ENCODE measurements around the gene EIF2D. TPM values are rescaled to one million over a fixed set of nuclear protein-coding genes. Genes with fewer than 3 reads are reported as not detected.

EIF2D gene
- total and polyA plus RNA-seq, 9 of the 15 experiments (the other 6 are each of a cell fraction or from before 2014, with no cell fraction given) = 81.1 to 138 (median 93.9) TPM

DNA sequence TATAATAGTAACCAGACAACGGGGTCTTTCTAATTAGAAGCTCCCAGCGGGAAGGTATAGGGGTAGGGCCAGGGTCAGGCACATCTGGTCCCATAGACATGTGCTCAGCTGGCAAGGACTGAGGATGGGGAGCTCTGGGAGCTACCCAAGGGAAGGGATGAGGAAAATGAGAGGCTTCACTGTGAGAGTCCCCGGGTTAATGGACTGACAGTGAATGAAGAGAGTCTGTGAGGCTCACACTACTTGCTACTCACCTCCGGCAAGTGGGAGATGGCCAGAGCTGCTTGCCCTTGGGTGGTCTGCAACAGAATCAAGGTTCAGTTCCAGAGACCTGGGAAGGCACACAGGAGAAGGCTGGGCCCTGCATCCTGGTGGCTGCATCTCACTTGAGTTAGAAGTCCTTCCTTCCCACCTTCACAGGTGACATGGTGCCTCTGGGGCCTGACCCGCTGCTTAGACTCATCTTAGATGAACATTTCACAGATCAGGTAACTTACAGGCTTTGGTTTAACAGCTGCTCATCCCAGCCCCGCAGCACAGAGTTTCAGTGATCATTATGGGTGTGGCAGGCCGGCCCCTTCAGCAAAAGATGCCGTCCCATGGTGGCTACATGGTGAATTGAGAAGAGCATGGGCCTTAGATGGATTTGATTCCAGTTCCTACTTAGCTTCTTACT lies 31.7 kb downstream of the EIF2D start:
- intact Hi-C loops (cut with micrococcal nuclease) (no loop called here), in situ Hi-C loops (cut with MboI) (loop anchor here (5.0 to 25.0 kb wide), 3 partner anchors 33 to 418 kb away; no protein-coding TSS in a partner anchor)
- H3K9me1 ChIP-seq (ENCODE audit: control insufficient read depth, insufficient read depth, low read length) = no peaks in the 10 kb centered on the region
- no peak overlapping the region for H3K4me2 ChIP-seq (ENCODE audit: insufficient read depth, low read length)
- H3K4me1 ChIP-seq (replicated peaks in 1 of 2; ENCODE audit: control insufficient read depth in 2 of 2, insufficient read depth in 2 of 2, low read length in 2 of 2) = peaks cover 16 to 42% of the 10 kb centered on the region in 2 experiments
- no peaks in the 10 kb centered on the region for H3K9me3 ChIP-seq (replicated peaks; ENCODE audit: control insufficient read depth, insufficient read depth, low read depth, low read length)
- 80% methylated on average over 8 of the region's 8 CpGs for whole genome bisulfite sequencing (ENCODE audit: insufficient coverage, low coverage, missing lambda C conversion rate)
- FAIRE-seq (no peak), ATAC-seq (no peak), DNase-seq (ENCODE audit: extremely low read depth in 1 of 4, low spot score in 3 of 4) (no peak)
- H3K9ac ChIP-seq (ENCODE audit: insufficient read depth in 1 of 2, low read depth in 2 of 2, low read length in 2 of 2) = peak overlapping the region in 1 of 2 experiments; percentile 5; a peak in 1 of 4 replicates
- CTCF ChIA-PET (ENCODE audit: low intra/inter-chr PET ratio) = interaction anchor here (0.8 kb wide), 1 partner anchor 330 kb away, joined by 3 read pairs; no protein-coding TSS in a partner anchor
- H3K79me2 ChIP-seq (ENCODE audit: control insufficient read depth, insufficient read depth, low read length) = peaks cover 34% of the 10 kb centered on the region
- no TSS peak for BruUV-seq (replicated peaks)
- no peak overlapping the region for H3K4me3 ChIP-seq
- no peaks in the 10 kb centered on the region; the same call in 1 of the 2 replicates for H4K20me1 ChIP-seq (replicated peaks; ENCODE audit: control insufficient read depth, insufficient read depth, low read length)
- H3K36me3 ChIP-seq (ENCODE audit: control insufficient read depth, insufficient read depth, low read length) = peaks cover 45% of the 10 kb centered on the region
- POLR2A ChIA-PET = interaction anchor here (0.8 to 1.3 kb wide), 6 partner anchors 12 to 116 kb away, joined by 3 to 6 read pairs (median 4); no protein-coding TSS in a partner anchor
- peak overlapping the region; percentile 5; the same call in 1 of the 3 replicates for H3K27ac ChIP-seq (ENCODE audit: extremely low read depth, low read depth, low read length)
- H2AFZ ChIP-seq (ENCODE audit: low read depth, low read length) = no peak overlapping the region
- H3K27me3 ChIP-seq (ENCODE audit: control insufficient read depth in 2 of 2, insufficient read depth in 2 of 2, low read length in 2 of 2) = no peaks in the 10 kb centered on the region
- TF ChIP-seq PCBP2 (IDR thresholded peaks at IDR 0.05; ENCODE audit: low read depth, low read length, poor library complexity, severe bottlenecking) (no peak), STAT5A (IDR thresholded peaks at IDR 0.05; ENCODE audit: borderline replicate concordance, low read length) (no peak), ZNF589 (CRISPR knock-in tag; IDR thresholded peaks at IDR 0.05; ENCODE audit: low read depth) (no peak), EGR1 (conservative IDR thresholded peaks at IDR 0.05) (no peak), L3MBTL2 (IDR thresholded peaks at IDR 0.05) (no peak)
- TF ChIP-seq, protein P1, sequence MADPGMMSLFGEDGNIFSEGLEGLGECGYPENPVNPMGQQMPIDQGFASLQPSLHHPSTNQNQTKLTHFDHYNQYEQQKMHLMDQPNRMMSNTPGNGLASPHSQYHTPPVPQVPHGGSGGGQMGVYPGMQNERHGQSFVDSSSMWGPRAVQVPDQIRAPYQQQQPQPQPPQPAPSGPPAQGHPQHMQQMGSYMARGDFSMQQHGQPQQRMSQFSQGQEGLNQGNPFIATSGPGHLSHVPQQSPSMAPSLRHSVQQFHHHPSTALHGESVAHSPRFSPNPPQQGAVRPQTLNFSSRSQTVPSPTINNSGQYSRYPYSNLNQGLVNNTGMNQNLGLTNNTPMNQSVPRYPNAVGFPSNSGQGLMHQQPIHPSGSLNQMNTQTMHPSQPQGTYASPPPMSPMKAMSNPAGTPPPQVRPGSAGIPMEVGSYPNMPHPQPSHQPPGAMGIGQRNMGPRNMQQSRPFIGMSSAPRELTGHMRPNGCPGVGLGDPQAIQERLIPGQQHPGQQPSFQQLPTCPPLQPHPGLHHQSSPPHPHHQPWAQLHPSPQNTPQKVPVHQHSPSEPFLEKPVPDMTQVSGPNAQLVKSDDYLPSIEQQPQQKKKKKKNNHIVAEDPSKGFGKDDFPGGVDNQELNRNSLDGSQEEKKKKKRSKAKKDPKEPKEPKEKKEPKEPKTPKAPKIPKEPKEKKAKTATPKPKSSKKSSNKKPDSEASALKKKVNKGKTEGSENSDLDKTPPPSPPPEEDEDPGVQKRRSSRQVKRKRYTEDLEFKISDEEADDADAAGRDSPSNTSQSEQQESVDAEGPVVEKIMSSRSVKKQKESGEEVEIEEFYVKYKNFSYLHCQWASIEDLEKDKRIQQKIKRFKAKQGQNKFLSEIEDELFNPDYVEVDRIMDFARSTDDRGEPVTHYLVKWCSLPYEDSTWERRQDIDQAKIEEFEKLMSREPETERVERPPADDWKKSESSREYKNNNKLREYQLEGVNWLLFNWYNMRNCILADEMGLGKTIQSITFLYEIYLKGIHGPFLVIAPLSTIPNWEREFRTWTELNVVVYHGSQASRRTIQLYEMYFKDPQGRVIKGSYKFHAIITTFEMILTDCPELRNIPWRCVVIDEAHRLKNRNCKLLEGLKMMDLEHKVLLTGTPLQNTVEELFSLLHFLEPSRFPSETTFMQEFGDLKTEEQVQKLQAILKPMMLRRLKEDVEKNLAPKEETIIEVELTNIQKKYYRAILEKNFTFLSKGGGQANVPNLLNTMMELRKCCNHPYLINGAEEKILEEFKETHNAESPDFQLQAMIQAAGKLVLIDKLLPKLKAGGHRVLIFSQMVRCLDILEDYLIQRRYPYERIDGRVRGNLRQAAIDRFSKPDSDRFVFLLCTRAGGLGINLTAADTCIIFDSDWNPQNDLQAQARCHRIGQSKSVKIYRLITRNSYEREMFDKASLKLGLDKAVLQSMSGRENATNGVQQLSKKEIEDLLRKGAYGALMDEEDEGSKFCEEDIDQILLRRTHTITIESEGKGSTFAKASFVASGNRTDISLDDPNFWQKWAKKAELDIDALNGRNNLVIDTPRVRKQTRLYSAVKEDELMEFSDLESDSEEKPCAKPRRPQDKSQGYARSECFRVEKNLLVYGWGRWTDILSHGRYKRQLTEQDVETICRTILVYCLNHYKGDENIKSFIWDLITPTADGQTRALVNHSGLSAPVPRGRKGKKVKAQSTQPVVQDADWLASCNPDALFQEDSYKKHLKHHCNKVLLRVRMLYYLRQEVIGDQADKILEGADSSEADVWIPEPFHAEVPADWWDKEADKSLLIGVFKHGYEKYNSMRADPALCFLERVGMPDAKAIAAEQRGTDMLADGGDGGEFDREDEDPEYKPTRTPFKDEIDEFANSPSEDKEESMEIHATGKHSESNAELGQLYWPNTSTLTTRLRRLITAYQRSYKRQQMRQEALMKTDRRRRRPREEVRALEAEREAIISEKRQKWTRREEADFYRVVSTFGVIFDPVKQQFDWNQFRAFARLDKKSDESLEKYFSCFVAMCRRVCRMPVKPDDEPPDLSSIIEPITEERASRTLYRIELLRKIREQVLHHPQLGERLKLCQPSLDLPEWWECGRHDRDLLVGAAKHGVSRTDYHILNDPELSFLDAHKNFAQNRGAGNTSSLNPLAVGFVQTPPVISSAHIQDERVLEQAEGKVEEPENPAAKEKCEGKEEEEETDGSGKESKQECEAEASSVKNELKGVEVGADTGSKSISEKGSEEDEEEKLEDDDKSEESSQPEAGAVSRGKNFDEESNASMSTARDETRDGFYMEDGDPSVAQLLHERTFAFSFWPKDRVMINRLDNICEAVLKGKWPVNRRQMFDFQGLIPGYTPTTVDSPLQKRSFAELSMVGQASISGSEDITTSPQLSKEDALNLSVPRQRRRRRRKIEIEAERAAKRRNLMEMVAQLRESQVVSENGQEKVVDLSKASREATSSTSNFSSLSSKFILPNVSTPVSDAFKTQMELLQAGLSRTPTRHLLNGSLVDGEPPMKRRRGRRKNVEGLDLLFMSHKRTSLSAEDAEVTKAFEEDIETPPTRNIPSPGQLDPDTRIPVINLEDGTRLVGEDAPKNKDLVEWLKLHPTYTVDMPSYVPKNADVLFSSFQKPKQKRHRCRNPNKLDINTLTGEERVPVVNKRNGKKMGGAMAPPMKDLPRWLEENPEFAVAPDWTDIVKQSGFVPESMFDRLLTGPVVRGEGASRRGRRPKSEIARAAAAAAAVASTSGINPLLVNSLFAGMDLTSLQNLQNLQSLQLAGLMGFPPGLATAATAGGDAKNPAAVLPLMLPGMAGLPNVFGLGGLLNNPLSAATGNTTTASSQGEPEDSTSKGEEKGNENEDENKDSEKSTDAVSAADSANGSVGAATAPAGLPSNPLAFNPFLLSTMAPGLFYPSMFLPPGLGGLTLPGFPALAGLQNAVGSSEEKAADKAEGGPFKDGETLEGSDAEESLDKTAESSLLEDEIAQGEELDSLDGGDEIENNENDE (IDR thresholded peaks at IDR 0.05; ENCODE audit: low read depth, low read length) = no peak
- TF ChIP-seq, protein P2, sequence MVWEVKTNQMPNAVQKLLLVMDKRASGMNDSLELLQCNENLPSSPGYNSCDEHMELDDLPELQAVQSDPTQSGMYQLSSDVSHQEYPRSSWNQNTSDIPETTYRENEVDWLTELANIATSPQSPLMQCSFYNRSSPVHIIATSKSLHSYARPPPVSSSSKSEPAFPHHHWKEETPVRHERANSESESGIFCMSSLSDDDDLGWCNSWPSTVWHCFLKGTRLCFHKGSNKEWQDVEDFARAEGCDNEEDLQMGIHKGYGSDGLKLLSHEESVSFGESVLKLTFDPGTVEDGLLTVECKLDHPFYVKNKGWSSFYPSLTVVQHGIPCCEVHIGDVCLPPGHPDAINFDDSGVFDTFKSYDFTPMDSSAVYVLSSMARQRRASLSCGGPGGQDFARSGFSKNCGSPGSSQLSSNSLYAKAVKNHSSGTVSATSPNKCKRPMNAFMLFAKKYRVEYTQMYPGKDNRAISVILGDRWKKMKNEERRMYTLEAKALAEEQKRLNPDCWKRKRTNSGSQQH (CRISPR knock-in tag; IDR thresholded peaks at IDR 0.05) = no peak
- TF ChIP-seq, protein P3, sequence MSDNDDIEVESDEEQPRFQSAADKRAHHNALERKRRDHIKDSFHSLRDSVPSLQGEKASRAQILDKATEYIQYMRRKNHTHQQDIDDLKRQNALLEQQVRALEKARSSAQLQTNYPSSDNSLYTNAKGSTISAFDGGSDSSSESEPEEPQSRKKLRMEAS (CRISPR knock-in tag; IDR thresholded peaks at IDR 0.05) = 0 out of 2 replicates have a peak, but pooled peaks have one; percentile 22
